Lower lobe of right lung (tissue), 2 donors: ENCODE data around the gene ENAH. TPM values are rescaled to one million over a fixed set of nuclear protein-coding genes. Genes with fewer than 3 reads are reported as not detected.

ENCODE experiments used
- ATAC-seq, 2 donors: fragments of 200-7000 bp; cut with Tn5 transposase; one replicate each; pipeline ENCODE4 v1.9.1; 2020 to 2022; ENCODE audit warnings: mild to moderate bottlenecking in 2 of 2, moderate library complexity in 2 of 2
- DNase-seq: peaks from one replicate; pipeline ENCODE4 v3.0.0-alpha.2; 2020
- H3K27ac ChIP-seq: fragments of 200-600 bp; one replicate; pipeline ENCODE4 v1.8.0; 2022
- H3K27me3 ChIP-seq: fragments of 200-600 bp; one replicate; pipeline ENCODE4 v1.8.0; 2022; ENCODE audit warnings: low read depth
- H3K36me3 ChIP-seq: fragments of 200-600 bp; one replicate; pipeline ENCODE4 v1.8.0; 2022; ENCODE audit warnings: mild to moderate bottlenecking
- H3K4me1 ChIP-seq: fragments of 200-600 bp; one replicate; pipeline ENCODE4 v1.8.0; 2022
- H3K4me3 ChIP-seq: fragments of 200-600 bp; one replicate; pipeline ENCODE4 v1.8.0; 2022; ENCODE audit warnings: mild to moderate bottlenecking
- H3K9me3 ChIP-seq: fragments of 200-600 bp; one replicate; pipeline ENCODE4 v1.8.0; 2022
- intact Hi-C: fragments of 100-400 bp; cut with DNase I; formaldehyde crosslinking; loops from one replicate; pipeline ENCODE4 v1.11.0; 2022
- total RNA-seq: library from RNA; stranded (reverse); fragmentation: NEBNext Ultra II Directional; extraction: Animal tissue kit (Norgen Biotek cat#: 25700); gene quantifications from one replicate; pipeline ENCODE4 v1.2.1, GENCODE V29; 2021
- TF ChIP-seq, protein P1 (sequence below): fragments of 200-600 bp; IDR thresholded peaks from one replicate; pipeline ENCODE4 v1.8.0; 2022; ENCODE audit warnings: antibody characterized with exemption, mild to moderate bottlenecking
- donor health status: DM: no; HTN: yes; CAD: no; lungs with severe emphysema.

The ENAH gene
- total RNA-seq, 1 donor from 2014 or later: 51.4 TPM

DNA sequence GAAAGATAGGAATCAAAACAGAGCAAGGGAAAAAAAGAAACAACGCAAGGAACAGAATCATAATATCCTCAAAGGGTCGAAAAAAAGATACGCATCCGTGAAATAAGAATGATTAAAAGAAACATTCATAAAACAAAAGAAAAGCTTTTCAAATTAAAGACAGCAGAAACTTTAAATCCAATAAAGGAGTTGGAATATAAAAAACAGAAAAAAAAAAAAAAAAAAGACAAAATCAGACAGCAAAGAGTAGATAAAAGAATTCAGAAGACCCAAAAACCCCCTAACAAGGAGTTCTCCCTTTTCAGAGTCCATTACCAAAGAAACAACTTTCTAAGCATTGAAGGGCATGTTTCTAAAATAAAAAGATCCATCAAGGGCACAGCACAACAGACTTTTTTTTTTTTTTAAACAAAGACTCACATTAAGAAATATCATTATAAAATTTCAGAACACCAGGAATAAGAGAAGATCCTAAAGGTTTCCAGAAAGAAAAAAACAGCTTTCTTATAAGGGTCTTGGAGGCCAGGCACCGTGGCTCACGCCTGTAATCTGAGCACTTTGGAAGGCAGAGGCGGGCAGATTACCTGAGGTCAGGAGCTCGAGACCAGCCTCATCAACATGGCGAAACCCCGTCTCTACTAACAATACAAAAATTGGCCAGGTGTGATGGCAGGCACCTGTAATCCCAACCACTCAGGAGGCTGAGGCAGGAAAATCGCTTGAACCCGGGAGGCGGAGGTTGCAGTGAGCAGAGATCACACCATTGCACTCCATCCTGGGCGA is 44.7 kb downstream of the ENAH start:
- TF ChIP-seq, protein P1, sequence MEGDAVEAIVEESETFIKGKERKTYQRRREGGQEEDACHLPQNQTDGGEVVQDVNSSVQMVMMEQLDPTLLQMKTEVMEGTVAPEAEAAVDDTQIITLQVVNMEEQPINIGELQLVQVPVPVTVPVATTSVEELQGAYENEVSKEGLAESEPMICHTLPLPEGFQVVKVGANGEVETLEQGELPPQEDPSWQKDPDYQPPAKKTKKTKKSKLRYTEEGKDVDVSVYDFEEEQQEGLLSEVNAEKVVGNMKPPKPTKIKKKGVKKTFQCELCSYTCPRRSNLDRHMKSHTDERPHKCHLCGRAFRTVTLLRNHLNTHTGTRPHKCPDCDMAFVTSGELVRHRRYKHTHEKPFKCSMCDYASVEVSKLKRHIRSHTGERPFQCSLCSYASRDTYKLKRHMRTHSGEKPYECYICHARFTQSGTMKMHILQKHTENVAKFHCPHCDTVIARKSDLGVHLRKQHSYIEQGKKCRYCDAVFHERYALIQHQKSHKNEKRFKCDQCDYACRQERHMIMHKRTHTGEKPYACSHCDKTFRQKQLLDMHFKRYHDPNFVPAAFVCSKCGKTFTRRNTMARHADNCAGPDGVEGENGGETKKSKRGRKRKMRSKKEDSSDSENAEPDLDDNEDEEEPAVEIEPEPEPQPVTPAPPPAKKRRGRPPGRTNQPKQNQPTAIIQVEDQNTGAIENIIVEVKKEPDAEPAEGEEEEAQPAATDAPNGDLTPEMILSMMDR: no peak
- H3K4me1 ChIP-seq: peaks cover 19% of the 10 kb centered on the region
- H3K36me3 ChIP-seq: no peaks in the 10 kb centered on the region
- DNase-seq (no peak), ATAC-seq (no peak)
- intact Hi-C loops: no loop called here
- no peaks in the 10 kb centered on the region for H3K27me3 ChIP-seq
- H3K9me3 ChIP-seq: no peaks in the 10 kb centered on the region
- H3K27ac ChIP-seq: no peak overlapping the region
- no peak overlapping the region for H3K4me3 ChIP-seq

DNA sequence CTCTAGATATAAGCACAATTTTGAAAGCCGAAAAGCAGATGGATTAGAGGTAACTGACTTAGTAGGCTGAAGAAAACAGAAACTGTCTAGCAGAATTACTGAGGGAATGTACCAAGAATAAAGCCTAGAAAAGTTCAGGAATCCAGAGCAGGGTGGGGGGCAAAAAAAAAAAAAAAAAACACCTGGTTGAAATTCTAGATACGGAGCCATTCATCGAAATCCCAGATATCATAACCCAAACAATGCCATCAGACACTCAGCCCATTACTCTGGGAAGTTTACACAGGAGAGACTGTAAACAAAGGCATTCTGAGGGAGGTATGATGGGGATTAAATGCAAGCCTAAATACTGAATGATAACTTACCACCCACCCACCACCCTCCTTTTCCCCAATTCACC is 45.6 kb downstream of the ENAH start:
- no peaks in the 10 kb centered on the region for H3K9me3 ChIP-seq

DNA sequence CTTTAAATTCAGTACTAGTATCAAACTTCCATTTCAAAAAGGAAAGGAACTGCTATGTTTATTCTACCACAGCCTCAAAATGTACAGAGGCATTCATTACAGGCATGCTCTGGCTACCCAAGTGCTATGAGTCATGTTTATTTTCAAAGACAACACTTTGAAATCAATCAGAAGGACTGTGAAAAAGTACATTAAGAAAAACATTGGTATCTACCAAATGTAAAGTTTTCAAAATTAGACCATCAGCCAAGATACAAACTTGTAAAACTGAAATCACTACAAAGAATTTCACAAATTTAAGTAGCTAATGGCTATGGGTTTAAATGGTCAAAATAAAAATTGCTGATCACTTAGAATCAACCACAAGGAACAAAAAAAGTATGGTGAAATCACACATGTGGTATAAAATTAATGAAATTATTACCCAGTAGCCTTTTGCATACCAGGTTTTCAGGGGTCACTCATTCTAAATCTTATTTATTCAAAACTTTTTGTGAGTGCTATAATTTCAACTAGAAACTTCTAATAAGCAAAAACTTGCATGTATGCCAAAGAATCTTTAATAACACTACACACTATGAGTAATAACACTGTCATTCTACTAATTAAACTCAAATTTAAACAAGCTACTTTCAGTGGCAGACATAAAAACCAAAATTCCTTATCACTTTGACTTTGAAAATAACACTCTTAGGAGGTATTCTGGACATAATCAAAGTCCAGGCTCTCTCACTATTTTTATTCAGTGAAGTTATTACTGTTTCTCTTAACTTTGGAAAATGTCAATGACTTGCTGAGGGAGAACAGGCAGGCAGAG is 49.2 kb downstream of the ENAH start:
- intact Hi-C loops: no loop called here
- DNase-seq: no peak
- no peak overlapping the region for H3K27ac ChIP-seq
- peak in 1 of 2 donors; percentile 66 for ATAC-seq
- H3K27me3 ChIP-seq: no peaks in the 10 kb centered on the region
- H3K9me3 ChIP-seq: no peaks in the 10 kb centered on the region
- no peaks in the 10 kb centered on the region for H3K36me3 ChIP-seq
- TF ChIP-seq, protein P1: no peak
- peaks cover 32% of the 10 kb centered on the region for H3K4me1 ChIP-seq
- H3K4me3 ChIP-seq: no peak overlapping the region

More for the DNA sequence above, 45.6 kb downstream of the ENAH start:
- H3K27ac ChIP-seq: no peak overlapping the region
- DNase-seq (no peak), ATAC-seq (no peak)
- no peaks in the 10 kb centered on the region for H3K36me3 ChIP-seq
- H3K27me3 ChIP-seq: no peaks in the 10 kb centered on the region
- H3K4me1 ChIP-seq: peaks cover 26% of the 10 kb centered on the region
- TF ChIP-seq, protein P1: no peak
- intact Hi-C loops: no loop called here
- H3K4me3 ChIP-seq: no peak overlapping the region

DNA sequence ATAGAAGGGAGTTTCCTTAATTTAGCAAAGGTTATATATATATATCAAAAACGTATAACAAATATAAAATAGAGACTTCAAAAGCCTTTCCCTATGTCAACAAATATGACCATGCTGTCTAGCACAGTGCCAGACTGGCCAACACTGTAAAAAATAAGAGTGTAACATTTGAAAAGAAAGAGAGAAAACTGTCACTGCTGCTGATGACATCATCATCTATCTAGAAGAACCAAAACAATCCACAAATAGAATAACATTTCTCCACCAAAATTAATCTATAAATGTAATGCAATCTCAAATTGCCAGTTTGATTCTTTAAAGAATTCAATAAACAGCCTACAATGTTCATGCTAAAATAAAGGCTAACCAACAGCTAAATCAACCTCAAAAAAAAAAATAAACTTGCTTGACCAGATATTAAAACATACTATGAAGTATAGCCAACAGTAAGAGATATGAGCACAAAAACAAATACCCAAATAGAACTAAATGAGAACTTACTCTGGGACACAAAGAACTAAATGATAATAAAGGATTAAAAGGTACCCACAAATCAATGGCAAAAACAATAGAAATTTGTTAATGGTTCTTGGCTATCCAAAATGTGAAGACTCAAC is 50.2 kb downstream of the ENAH start:
- ATAC-seq (no peak), DNase-seq (no peak)
- TF ChIP-seq, protein P1: no peak
- intact Hi-C loops: no loop called here
- Histone ChIP-seq H3K27me3 (no peaks in the 10 kb centered on the region), H3K36me3 (no peaks in the 10 kb centered on the region), H3K9me3 (no peaks in the 10 kb centered on the region), H3K4me3 (no peak overlapping the region), H3K4me1 (peaks cover 25% of the 10 kb centered on the region), H3K27ac (no peak overlapping the region)

DNA sequence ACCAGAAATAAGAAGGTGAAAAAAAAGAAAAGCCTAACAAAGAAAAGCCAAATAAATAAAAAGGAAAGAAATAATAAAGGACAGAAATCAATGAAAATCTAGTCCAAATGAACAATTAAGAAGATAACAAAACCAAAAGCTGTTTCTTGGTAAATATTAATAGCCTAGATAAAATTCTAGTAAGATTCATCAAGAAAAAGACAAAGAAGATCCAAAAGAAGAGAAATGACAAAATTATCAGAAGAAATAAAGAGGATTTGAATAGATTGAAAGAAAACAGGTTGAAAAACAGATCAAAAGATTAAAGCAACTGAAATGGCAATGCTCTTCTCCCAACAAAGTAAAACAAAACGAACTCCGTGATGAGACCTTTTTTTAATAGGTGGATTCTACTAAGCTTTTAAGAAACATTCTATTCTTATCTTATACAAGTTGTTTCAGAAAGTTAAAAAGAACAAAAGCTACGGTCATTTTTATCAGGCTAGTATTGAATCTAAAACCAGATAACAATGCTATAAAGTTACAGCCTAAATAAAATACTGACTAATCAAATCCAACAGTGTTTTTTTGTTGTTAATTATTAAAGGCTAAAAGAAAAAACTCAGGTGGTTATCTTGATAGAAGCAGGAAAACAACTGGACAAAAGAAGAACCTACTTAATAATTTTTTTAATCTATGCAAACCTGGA is 50.9 kb downstream of the ENAH start:
- DNase-seq (no peak), ATAC-seq (no peak)
- peaks cover 22% of the 10 kb centered on the region for H3K4me1 ChIP-seq
- no peaks in the 10 kb centered on the region for H3K27me3 ChIP-seq
- no peak overlapping the region for H3K4me3 ChIP-seq
- no peaks in the 10 kb centered on the region for H3K9me3 ChIP-seq
- no peaks in the 10 kb centered on the region for H3K36me3 ChIP-seq
- TF ChIP-seq, protein P1: no peak
- intact Hi-C loops: no loop called here
- H3K27ac ChIP-seq: no peak overlapping the region
